Nasal cavity respiratory epithelium epithelial cell of viscerocranial mucosa (primary cell): ENCODE data around the gene GALNT3. TPM values are rescaled to one million over a fixed set of nuclear protein-coding genes. Genes with fewer than 3 reads are reported as not detected.

Experiments
- total RNA-seq: library from RNA; depleted of rRNA; stranded (reverse); fragments of >200 nt; gene quantifications from 2 replicates; pipeline ENCODE4 v1.2.3, GENCODE V29; 2014

GALNT3 gene
- total RNA-seq, result 92.9 and 105 TPM in 2 replicates

GRCh38 chr2:165793779-165794535 is at the start of gene GALNT3:
Gene GALNT3 (minus strand): TSS chr2:165794247. CDS start chr2:165770700, 23,547 bp downstream.

Other genes starting within 250 kb of the GALNT3 start
- 16.7 and 20.1 TPM in 2 replicates for gene TTC21B, start 159.5 kb upstream of the GALNT3 start, total RNA-seq